GM19043 (cell line): Measurements from ENCODE around the gene GTF2F1.
"Not testable (repeated sequence)": the region's sequence is repeated elsewhere in the genome, so short reads cannot be mapped to it uniquely, and the experiment has no call there.

Experiments used
- ATAC-seq: cut with Tn5 transposase; IDR thresholded peaks from one replicate; pipeline ENCODE4 v1.9.1; 2021; ENCODE audit warnings: low read depth; ENCODE audit not compliant: unreplicated experiment

GTF2F1 gene

GRCh38 chr19:6393074-6393982, at the start of gene GTF2F1:
TSS of gene GTF2F1 (minus strand) at chr19:6393164. CDS start at chr19:6392995, 169 bp downstream.
- peak; percentile 70 for ATAC-seq

GRCh38 chr19:6442087-6442688, 49.2 kb upstream of the GTF2F1 start:
- no peak for ATAC-seq

GRCh38 chr19:6440905-6441304, 47.9 kb upstream of the GTF2F1 start:
- no peak for ATAC-seq

GRCh38 chr19:6439743-6440142, 46.8 kb upstream of the GTF2F1 start:
- no peak for ATAC-seq

GRCh38 chr19:6433663-6434062, 40.7 kb upstream of the GTF2F1 start, which contains the start of gene SLC25A41:
TSS of gene SLC25A41 (minus strand) at chr19:6433763. CDS start at chr19:6433693, 70 bp downstream.
- ATAC-seq, result no peak

- ATAC-seq, result no peak
These were observed 40.2 kb upstream of the GTF2F1 start for GRCh38 chr19:6433165-6433564.

- no peak for ATAC-seq
These were observed 38.9 kb upstream of the GTF2F1 start for GRCh38 chr19:6431891-6432290.

GRCh38 chr19:6429419-6430221, 36.7 kb upstream of the GTF2F1 start:
- ATAC-seq, result no peak

- not testable (repeated sequence) for ATAC-seq
These were observed 35.9 kb upstream of the GTF2F1 start for GRCh38 chr19:6428692-6429418.

GRCh38 chr19:6427131-6427530, 34.2 kb upstream of the GTF2F1 start:
- ATAC-seq, result no peak

- ATAC-seq, result no peak
These were observed 33.0 kb upstream of the GTF2F1 start for GRCh38 chr19:6425732-6426620.

GRCh38 chr19:6424939-6425731, 32.2 kb upstream of the GTF2F1 start:
- peak; percentile 82 for ATAC-seq

- no peak for ATAC-seq
These were observed 31.4 kb upstream of the GTF2F1 start, which contains the start of gene KHSRP for GRCh38 chr19:6424195-6424938. TSS of gene KHSRP (minus strand) at chr19:6424811. CDS start at chr19:6424701, 110 bp downstream.

- no peak for ATAC-seq
These were observed 30.7 kb upstream of the GTF2F1 start for GRCh38 chr19:6423499-6424194.

- ATAC-seq, result no peak
These were observed 28.4 kb upstream of the GTF2F1 start for GRCh38 chr19:6421075-6422014.

- ATAC-seq, result no peak
These were observed 25.6 kb upstream of the GTF2F1 start for GRCh38 chr19:6418562-6418932.
